HG02610 (cell line): Measurements from ENCODE around the gene SP2.
"Not testable (repeated sequence)": the region's sequence is repeated elsewhere in the genome, so short reads cannot be mapped to it uniquely, and the experiment has no call there.

Experiments used
- ATAC-seq: cut with Tn5 transposase; IDR thresholded peaks from one replicate; pipeline ENCODE4 v1.9.1; 2021; ENCODE audit warnings: mild to moderate bottlenecking, moderate library complexity; ENCODE audit not compliant: unreplicated experiment

Gene SP2

GRCh38 chr17:47917581-47917980 lies 21.5 kb downstream of the SP2 start:
- no peak for ATAC-seq

GRCh38 chr17:47918006-47918405 lies 22.0 kb downstream of the SP2 start:
- ATAC-seq = no peak

DNA sequence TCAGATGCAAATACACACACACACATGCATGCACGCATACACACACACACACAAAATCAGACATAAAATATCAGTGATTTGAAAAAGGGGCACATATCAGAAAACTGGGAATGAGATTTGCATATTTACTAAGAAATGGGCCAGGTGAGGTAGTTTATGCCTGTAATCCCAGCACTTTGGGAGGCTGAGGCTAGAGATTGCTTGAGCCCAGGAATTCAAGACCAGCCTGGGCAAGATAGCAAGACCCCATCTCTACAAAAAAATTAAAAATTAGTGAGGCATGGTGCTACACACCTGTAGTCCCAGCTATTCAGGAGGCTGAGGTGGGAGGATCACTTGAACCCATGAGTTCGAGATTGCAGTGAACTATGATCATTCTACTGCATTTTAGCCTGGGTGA lies 23.0 kb downstream of the SP2 start:
- no peak for ATAC-seq

DNA sequence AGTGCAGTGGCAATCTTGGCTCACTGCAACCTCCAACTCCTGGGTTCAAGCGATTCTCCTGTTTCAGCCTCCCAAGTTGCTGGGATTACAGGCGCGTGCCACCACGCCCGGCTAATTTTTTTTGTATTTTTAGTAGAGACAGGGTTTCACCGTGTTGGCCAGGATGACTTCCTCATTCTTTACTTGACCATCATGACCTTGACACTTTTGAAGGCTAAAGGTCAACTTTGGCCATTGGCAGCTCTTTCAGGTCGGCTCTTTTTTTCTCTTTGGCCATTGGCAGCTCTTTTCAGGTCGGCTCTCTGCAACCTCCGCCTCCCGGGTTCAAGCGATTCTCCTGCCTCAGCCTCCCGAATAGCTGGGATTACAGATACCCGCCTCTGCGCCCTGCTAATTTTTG lies 23.9 kb downstream of the SP2 start:
- ATAC-seq = not testable (repeated sequence)

DNA sequence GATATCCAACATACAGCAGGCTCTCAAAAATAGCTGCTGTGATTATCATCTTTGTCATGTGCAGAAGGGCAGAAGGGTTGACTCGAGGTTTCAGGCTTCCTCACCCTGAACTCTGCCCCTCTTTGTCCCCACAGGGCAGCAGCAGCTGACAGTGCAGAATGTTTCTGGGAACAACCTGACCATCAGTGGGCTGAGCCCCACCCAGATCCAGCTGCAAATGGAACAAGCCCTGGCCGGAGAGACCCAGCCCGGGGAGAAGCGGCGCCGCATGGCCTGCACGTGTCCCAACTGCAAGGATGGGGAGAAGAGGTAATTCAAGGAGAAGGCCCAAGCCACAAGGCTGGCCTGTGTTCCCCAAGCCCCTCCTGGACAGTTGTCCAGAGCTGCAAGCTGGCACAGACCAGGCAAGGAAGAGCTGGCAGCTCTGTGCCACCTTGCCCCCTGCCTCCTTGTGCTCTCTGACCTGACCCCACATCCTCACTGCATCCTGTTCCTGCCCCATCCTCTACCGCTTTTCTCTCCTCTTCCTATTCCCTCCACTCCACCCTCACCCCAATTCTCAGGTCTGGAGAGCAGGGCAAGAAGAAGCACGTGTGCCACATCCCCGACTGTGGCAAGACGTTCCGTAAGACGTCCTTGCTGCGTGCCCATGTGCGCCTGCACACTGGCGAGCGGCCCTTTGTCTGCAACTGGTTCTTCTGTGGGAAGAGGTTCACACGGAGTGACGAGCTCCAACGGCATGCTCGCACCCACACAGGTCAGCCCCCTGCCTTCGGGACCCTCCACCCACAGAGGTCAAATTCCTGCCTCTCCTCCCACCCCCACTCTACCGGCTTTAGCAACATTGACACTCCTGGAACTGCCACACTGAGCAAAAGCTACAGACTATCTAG lies 29.0 kb downstream of the SP2 start:
- no peak for ATAC-seq

DNA sequence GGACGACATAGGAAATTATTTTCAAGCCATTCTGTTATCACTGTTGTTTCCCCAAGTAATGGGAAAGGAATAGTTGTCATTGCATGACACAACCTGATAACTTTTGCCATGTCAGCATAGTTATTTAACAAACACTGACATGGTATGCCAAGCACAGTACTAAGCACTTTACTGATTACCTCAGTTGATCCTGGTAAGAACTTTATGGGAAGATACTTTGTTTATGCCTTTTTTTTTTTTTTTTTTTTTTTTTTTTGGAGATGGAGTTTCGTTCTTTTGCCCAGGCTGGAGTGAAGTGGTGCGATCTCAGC lies 29.6 kb downstream of the SP2 start:
- no peak for ATAC-seq

DNA sequence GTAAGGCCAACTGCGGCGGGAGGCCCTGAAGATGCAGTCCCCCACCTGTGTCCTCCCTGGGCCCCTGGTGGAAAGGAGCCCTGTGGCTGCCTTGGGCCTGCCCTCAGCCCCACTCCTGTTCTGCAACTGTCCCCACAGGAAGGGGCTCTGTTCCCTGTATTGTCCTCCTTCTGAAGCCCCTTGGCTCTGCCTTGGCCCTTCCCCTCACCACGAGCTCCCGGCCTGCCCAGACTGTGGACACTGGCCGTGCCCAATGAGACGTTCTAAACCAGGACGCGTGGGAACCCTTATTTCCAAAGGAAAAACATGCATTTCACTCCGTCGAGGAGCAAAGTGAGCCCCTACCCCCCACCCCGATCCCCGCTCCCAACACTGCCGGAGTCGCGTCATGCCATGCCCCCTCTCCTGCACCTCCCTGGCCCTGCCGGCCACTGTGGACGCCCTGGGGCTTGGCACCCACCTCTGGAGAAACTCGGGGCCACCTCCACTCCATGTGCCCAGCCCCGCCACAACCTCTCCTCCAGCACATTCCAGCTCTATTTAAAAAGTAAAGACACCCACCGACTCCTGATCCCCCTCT lies 31.9 kb downstream of the SP2 start:
- ATAC-seq = no peak

GRCh38 chr17:47928415-47928814 lies 32.4 kb downstream of the SP2 start:
- no peak for ATAC-seq

- ATAC-seq = no peak
These were observed 33.4 kb downstream of the SP2 start for GRCh38 chr17:47929218-47930000.

DNA sequence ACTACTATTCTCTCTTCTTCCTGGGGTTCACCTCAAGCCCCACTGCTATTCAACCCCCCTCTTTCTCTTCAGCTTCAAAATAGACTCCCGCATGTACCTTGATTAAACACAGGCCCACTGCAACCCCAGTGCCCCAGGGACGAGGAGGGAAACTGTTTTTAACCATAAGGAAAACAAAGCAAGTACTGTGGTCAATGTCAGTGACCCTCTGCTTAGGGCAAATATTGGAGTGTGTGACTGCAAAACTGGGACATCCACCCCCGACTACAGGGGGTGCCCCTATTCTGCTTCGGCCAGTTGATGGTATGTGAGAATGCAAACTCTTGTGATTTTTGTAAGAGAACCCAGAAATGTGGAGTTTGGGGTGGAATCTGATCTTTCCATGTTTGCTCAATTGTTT lies 35.8 kb downstream of the SP2 start:
- no peak for ATAC-seq

- no peak for ATAC-seq
These were observed 38.8 kb downstream of the SP2 start for GRCh38 chr17:47934856-47935255.

DNA sequence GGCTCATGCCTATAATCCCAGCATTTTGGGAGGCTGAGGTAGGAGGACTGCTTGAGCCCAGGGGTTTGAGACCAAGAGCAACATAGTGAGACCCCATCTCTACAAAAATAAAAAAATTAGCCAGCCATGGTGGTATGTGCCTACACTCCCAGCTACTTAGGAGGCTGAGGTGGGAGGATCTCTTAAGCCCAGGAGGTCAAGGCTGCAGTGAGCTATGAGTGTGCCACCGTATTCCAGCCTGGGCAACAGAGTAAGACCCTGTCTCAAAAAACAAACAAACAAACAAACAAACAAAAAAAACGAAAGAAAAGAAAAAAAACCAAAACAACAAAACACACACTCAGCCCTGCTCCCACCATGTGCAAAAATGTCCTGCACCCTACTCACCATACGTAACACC lies 39.4 kb downstream of the SP2 start:
- ATAC-seq = not testable (repeated sequence)

DNA sequence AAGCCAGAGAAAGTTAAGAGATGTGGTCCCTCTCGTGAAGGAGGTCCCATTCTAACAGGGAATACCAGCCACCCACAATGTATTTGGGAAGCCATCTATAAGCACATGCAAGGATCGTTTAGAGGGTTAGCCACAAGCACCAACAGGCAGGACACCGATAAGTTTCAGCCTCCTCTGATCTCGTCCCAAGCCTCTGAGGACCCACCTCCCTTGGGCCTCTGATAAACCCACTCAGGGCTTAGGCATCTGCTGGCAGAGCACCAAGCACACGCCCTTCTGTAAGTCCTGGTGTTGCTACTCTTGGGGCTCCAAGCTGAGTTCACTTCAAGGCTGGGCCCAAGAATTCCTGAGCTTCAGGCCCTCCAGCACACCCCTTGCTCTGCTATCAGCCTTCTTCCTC lies 39.9 kb downstream of the SP2 start:
- no peak for ATAC-seq

- no peak for ATAC-seq
These were observed 41.9 kb downstream of the SP2 start for GRCh38 chr17:47937941-47938340.

GRCh38 chr17:47941246-47942095 lies 45.4 kb downstream of the SP2 start, which contains the start of gene PNPO:
TSS of gene PNPO (plus strand) at chr17:47941571. CDS start at chr17:47941676, 105 bp downstream.
- ATAC-seq = peak; percentile 90

DNA sequence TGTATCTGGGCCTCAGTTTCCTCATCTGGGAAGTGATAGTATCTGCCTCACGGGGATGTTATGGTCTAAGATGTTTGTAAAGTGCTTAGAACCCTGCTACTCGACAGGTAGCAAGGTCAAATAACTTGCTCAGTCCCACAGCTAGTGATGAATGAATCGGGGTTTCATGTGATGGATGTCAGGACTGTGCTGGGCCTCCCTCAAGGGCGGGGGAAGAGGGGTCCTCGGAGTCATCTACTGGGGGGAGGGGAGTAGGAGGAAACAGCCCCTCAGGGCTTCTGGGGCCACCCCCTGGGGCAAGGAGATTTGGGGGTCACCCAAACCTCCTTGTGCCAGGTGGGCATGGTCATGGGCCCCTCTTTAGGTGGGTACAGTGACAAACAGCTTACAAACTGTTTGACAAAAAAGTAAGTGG lies 46.1 kb downstream of the SP2 start:
- no peak for ATAC-seq

DNA sequence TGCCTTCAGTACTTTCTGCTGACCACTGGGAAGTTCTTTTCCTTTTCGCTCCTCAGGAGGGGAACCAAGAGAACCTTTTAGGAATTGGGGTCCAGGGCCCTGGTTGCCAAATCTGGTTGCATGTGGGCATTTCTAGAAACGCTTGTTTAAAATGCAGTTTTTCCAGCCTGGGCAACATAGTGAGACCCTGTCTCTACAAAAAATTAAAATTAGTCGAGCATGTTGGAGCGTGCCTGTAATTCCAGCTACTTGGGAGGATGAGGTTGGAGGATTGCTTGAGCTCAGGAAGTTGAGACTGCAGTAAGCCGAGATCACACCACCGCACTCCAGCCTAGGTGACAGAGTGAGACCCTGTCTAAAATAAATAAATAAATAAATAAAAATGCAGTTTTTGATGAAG lies 46.5 kb downstream of the SP2 start:
- no peak for ATAC-seq

DNA sequence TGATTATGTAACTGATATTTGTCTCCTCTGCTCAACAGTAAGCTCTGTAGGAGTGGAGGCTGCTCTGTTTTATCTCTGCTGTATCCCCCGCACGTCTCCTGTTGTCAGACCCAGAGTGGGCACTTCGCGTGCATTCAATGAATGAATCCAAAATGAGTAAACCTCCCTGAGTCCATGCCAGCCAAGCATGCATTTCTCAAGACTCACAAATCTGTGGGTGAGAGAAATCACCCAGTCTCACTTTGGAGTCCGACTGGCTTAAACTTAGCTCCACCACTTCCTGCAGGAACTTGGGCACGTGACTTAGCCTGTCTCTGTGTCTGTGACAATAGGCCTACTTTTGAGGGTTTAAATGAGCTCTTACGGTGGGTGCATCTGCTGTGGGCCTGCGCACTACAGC lies 49.0 kb downstream of the SP2 start:
- no peak for ATAC-seq

DNA sequence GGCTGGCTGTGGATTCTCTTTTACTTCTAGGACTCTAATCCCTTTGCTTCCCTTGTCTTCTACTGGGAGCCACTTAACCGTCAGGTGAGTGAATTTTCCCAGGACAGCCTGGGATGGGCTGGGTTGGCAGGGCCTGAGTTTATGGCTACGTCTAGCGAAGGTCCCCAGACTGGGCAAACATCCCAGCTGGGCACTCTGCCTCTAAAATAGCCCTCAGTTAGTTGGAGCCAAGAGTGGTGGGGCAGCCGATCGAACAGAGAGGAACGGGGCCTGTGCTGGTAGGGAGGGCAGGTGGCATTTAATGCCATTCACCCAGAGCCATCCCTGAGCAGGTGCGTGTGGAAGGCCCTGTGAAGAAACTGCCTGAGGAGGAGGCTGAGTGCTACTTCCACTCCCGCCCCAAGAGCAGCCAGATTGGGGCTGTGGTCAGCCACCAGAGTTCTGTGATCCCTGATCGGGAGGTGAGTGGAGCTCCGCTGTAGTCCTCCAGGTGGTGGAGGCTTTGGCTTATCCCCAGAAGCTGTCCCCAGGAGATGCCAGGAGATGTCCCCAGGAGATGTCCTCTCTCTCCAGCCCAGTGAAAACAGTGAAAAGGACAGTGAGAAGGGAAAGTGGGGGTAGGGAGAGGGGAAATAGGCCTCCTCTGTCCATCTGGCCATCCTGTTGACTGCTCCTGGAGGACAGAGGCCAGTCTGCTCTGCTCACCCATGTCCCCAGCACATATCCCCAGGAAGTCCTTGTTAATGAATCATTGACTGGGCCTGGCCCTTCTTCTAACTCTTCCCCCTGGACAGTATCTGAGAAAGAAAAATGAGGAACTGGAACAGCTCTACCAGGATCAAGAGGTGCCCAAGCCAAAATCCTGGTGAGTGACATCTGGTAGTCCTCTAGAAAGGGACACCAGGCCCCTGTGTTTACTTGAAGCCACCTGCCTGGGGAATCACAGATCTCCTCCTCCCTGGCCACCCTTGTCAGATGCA lies 49.8 kb downstream of the SP2 start:
- ATAC-seq = no peak

DNA sequence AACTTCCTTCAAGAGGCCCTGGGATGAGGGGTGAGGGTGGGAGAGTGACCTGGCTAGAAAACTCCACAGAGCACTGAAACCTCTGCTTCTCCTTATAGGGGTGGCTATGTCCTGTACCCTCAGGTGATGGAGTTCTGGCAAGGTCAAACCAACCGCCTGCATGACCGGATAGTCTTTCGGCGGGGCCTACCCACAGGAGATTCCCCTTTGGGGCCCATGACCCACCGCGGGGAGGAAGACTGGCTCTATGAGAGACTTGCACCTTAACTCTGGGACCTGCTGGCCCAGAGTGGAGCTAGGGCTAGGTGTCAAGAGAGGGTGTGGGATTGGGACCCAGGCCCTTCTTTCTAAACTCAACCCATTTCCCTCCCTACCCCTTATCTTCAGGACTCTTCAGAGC lies 50.5 kb downstream of the SP2 start:
- no peak for ATAC-seq
